Suprapubic skin (tissue), 4 donors: ENCODE measurements around the gene RB1. TPM values are rescaled to one million over a fixed set of nuclear protein-coding genes. Genes with fewer than 3 reads are reported as not detected.

Source experiments
- DNase-seq, 2 donors: peaks; one replicate each; pipeline ENCODE4 v3.0.0-alpha.2; 2019; ENCODE audit warnings: low spot score in 2 of 2
- H3K27ac ChIP-seq: fragments of 200-600 bp; sonication (generic); one replicate; pipeline ENCODE4 v1.5.1; 2019
- H3K27me3 ChIP-seq: fragments of 200-600 bp; sonication (generic); one replicate; pipeline ENCODE4 v1.5.1; 2019
- H3K36me3 ChIP-seq: fragments of 200-600 bp; sonication (generic); one replicate; pipeline ENCODE4 v1.5.1; 2019
- H3K4me1 ChIP-seq: fragments of 200-600 bp; sonication (generic); one replicate; pipeline ENCODE4 v1.5.1; 2019
- H3K4me3 ChIP-seq: fragments of 200-600 bp; sonication (generic); one replicate; pipeline ENCODE4 v1.5.1; 2019; ENCODE audit warnings: mild to moderate bottlenecking
- H3K9me3 ChIP-seq: fragments of 200-600 bp; sonication (generic); one replicate; pipeline ENCODE4 v1.5.1; 2019
- EP300 ChIP-seq: sonication (generic); formaldehyde crosslinking; IDR thresholded peaks from one replicate; pipeline ENCODE4 v1.6.1; 2017; ENCODE audit warnings: antibody characterized with exemption
- POLR2A ChIP-seq, 2 donors: fragments of 450-650 bp; IDR thresholded peaks; one replicate each; pipeline ENCODE4 v1.6.1; 2017; ENCODE audit warnings: antibody characterized with exemption in 2 of 2, mild to moderate bottlenecking in 2 of 2, moderate library complexity in 2 of 2
- POLR2AphosphoS5 ChIP-seq, 3 donors: sonication (generic); formaldehyde crosslinking; IDR thresholded peaks; one replicate each; pipeline ENCODE4 v1.6.1; 2017; ENCODE audit warnings: antibody characterized with exemption in 3 of 3
- WGBS: methylation state at CpG from one replicate; pipeline ENCODE4 v1.1.5; 2018; 5-methylcytosine and 5-hydroxymethylcytosine counted together
- total RNA-seq, 4 donors: library from RNA; depleted of rRNA; stranded (reverse); fragments of >200 nt; gene quantifications; one replicate each; pipeline ENCODE4 v1.1.0, GENCODE V29; 2016
- TF ChIP-seq, protein P1 (sequence below), 2 donors: fragments of 200-600 bp in 1 of 2; fragments of 450-650 bp in 1 of 2; sonication (generic) in 1 of 2; IDR thresholded peaks; one replicate each; pipeline ENCODE4 v1.5.1; 2016 to 2019; ENCODE audit warnings: antibody characterized with exemption in 2 of 2, mild to moderate bottlenecking in 1 of 2, moderate library complexity in 1 of 2

Gene RB1
- total RNA-seq, 4 donors from 2014 or later: 18.0 to 31.5 (median 20.7) TPM

DNA sequence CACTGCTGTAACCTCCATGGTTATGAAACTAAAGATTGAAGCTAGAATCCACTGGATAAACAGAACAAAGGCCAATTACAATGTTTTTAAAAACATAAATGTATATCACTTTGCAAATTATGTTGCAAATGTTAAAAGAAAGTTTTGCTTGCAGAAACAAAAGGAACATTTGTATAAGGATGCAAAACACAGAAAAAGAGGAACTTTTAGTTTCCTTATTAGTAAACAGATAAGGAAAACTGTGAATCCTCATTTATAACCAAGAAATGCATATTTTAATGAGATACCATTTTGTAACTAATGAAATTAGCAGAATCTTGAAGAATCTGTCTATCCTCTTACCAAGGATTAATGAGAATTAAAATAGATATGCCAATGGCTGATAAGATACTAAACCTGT, 77.0 kb downstream of the RB1 start:
- TF ChIP-seq EP300 (no peak), POLR2AphosphoS5 (IDR thresholded peaks at IDR 0.05) (no peak), POLR2A (IDR thresholded peaks at IDR 0.05) (no peak)
- TF ChIP-seq, protein P1, sequence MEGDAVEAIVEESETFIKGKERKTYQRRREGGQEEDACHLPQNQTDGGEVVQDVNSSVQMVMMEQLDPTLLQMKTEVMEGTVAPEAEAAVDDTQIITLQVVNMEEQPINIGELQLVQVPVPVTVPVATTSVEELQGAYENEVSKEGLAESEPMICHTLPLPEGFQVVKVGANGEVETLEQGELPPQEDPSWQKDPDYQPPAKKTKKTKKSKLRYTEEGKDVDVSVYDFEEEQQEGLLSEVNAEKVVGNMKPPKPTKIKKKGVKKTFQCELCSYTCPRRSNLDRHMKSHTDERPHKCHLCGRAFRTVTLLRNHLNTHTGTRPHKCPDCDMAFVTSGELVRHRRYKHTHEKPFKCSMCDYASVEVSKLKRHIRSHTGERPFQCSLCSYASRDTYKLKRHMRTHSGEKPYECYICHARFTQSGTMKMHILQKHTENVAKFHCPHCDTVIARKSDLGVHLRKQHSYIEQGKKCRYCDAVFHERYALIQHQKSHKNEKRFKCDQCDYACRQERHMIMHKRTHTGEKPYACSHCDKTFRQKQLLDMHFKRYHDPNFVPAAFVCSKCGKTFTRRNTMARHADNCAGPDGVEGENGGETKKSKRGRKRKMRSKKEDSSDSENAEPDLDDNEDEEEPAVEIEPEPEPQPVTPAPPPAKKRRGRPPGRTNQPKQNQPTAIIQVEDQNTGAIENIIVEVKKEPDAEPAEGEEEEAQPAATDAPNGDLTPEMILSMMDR (IDR thresholded peaks at IDR 0.05): no peak
- Histone ChIP-seq H3K9me3 (no peaks in the 10 kb centered on the region), H3K4me3 (no peak overlapping the region), H3K4me1 (no peaks in the 10 kb centered on the region), H3K36me3 (peaks cover 17% of the 10 kb centered on the region), H3K27ac (no peak overlapping the region), H3K27me3 (no peaks in the 10 kb centered on the region)
- no peak for DNase-seq

GRCh38 chr13:48383384-48383783, 79.8 kb downstream of the RB1 start:
- Histone ChIP-seq H3K9me3 (no peaks in the 10 kb centered on the region), H3K36me3 (peaks cover 16% of the 10 kb centered on the region), H3K4me3 (no peak overlapping the region), H3K4me1 (no peaks in the 10 kb centered on the region), H3K27ac (no peak overlapping the region), H3K27me3 (no peaks in the 10 kb centered on the region)
- TF ChIP-seq POLR2A (IDR thresholded peaks at IDR 0.05) (no peak), EP300 (no peak), POLR2AphosphoS5 (IDR thresholded peaks at IDR 0.05) (no peak)
- TF ChIP-seq, protein P1 (IDR thresholded peaks at IDR 0.05): no peak
- WGBS: 94% methylated on average over 2 of the region's 2 CpGs
- DNase-seq: no peak

DNA sequence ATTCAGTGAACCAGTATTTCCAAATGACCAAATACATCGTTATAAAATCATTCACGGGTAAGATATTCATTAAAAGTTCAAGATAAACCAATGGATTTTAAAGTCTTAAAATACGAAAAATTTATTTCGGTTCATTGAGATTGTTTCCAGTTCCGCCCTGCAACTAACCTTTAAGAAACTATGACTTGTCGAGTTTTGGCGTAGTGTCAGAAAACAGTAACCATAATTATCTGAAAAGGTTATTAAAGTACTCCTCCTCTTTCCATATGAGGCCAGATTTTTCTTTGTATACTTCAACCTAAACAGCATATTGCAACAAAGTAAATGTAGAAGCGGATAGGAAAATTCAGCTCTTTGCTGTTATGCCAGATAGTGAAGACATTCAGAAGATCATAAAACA, 83.3 kb downstream of the RB1 start:
- H3K27ac ChIP-seq: no peak overlapping the region
- H3K9me3 ChIP-seq: no peaks in the 10 kb centered on the region
- H3K4me1 ChIP-seq: no peaks in the 10 kb centered on the region
- peaks cover 6% of the 10 kb centered on the region for H3K36me3 ChIP-seq
- TF ChIP-seq, protein P1 (IDR thresholded peaks at IDR 0.05): no peak
- TF ChIP-seq EP300 (no peak), POLR2AphosphoS5 (IDR thresholded peaks at IDR 0.05) (no peak), POLR2A (IDR thresholded peaks at IDR 0.05) (no peak)
- no peak overlapping the region for H3K4me3 ChIP-seq
- WGBS: 92% methylated on average over 8 of the region's 8 CpGs
- no peaks in the 10 kb centered on the region for H3K27me3 ChIP-seq
- no peak for DNase-seq

DNA sequence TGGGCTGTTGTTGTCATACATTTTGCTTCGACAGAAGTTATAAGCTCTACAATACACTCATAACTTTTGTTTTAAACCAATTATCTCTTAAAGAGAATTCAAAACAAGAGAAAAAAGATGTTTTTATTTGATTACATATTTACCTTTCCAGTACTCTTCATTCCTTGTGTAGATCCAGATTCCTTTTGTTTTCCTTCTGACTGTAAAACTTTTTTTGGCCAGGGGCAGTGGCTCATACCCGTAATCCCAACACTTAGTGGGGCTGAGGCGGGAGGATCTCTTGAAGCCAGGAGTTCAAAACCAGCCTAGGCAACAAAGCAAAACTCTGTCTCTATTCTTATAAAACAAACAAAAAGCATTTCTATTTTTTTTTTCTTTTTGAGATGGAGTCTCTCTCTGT, 87.7 kb downstream of the RB1 start:
- Histone ChIP-seq H3K36me3 (peaks cover 13% of the 10 kb centered on the region), H3K4me1 (no peaks in the 10 kb centered on the region), H3K9me3 (no peaks in the 10 kb centered on the region), H3K4me3 (no peak overlapping the region), H3K27me3 (no peaks in the 10 kb centered on the region), H3K27ac (no peak overlapping the region)
- 93% methylated on average over 3 of the region's 3 CpGs for WGBS
- TF ChIP-seq POLR2A (IDR thresholded peaks at IDR 0.05): no peak
- no peak for TF ChIP-seq EP300
- TF ChIP-seq, protein P1 (IDR thresholded peaks at IDR 0.05): no peak
- TF ChIP-seq POLR2AphosphoS5 (IDR thresholded peaks at IDR 0.05): no peak
- DNase-seq: no peak

- WGBS: 80% methylated on average over 3 of the region's 3 CpGs
- H3K4me3 ChIP-seq: no peak overlapping the region
- no peak for DNase-seq
- TF ChIP-seq POLR2AphosphoS5 (IDR thresholded peaks at IDR 0.05): no peak
- H3K36me3 ChIP-seq: peaks cover 13% of the 10 kb centered on the region
- H3K27ac ChIP-seq: no peak overlapping the region
- peaks cover 3% of the 10 kb centered on the region for H3K4me1 ChIP-seq
- H3K27me3 ChIP-seq: no peaks in the 10 kb centered on the region
- no peaks in the 10 kb centered on the region for H3K9me3 ChIP-seq
Observed at GRCh38 chr13:48393030-48393697, 89.6 kb downstream of the RB1 start.

DNA sequence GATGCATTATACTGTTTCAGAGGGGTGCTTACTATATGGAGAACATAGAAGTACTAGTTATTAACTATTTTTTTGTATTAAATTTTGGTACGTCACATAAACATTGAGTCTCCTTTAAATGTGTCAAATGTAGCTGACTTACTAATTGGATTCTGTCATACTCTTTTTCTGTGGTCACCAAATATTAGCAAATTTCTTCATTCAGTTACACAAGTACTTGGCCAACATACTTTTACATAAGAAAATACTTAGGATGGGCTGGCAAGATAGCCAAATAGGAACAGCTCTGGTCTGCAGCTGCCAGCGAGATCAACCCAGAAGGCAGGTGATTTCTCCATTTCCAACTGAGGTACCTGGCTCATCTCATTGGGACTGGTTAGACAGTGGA, 90.1 kb downstream of the RB1 start:
- Histone ChIP-seq H3K36me3 (peaks cover 13% of the 10 kb centered on the region), H3K4me1 (peaks cover 7% of the 10 kb centered on the region), H3K27me3 (no peaks in the 10 kb centered on the region), H3K27ac (no peak overlapping the region), H3K9me3 (no peaks in the 10 kb centered on the region), H3K4me3 (no peak overlapping the region)
- TF ChIP-seq, protein P1 (IDR thresholded peaks at IDR 0.05): no peak
- TF ChIP-seq EP300 (no peak), POLR2A (IDR thresholded peaks at IDR 0.05) (no peak), POLR2AphosphoS5 (IDR thresholded peaks at IDR 0.05) (no peak)
- DNase-seq: no peak
- WGBS: 90% methylated on average over 2 of the region's 2 CpGs
